ENCODE data around the gene LMTK3.

GRCh38 chr19:48544856-48545750 is 33.5 kb upstream of the LMTK3 start:
- TF ChIP-seq CTCF (IDR thresholded peaks at IDR 0.05 in 8 of 11, conservative IDR thresholded peaks at IDR 0.05 in 3 of 11): no peak
- no peak for TF ChIP-seq POLR2AphosphoS5 (IDR thresholded peaks at IDR 0.05)
- TF ChIP-seq POLR2A (IDR thresholded peaks at IDR 0.05): no peak
